ENCODE data around the gene KRTAP10-4.

DNA sequence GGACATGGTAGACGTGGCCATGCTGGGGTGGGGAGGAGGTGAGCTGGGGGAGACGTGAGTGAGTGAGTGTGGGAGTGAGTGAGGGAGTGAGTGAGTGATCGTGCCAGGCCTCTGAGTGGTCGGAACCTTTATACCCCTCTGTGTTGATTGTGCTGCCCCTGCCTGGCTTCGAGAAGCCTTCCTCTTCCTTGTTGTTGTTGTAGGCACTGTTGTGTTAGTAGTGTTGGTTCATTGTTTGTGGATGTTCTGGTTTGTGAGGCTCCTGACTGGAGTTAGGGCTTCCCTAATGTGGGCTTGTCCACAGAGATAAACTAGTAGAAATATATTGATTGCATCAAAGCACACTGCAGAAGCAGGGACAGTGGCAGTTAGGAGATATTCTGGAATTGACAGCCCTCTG, 14.8 kb upstream of the KRTAP10-4 start, which contains the start of gene KRTAP10-3:
- TF ChIP-seq, protein P1, sequence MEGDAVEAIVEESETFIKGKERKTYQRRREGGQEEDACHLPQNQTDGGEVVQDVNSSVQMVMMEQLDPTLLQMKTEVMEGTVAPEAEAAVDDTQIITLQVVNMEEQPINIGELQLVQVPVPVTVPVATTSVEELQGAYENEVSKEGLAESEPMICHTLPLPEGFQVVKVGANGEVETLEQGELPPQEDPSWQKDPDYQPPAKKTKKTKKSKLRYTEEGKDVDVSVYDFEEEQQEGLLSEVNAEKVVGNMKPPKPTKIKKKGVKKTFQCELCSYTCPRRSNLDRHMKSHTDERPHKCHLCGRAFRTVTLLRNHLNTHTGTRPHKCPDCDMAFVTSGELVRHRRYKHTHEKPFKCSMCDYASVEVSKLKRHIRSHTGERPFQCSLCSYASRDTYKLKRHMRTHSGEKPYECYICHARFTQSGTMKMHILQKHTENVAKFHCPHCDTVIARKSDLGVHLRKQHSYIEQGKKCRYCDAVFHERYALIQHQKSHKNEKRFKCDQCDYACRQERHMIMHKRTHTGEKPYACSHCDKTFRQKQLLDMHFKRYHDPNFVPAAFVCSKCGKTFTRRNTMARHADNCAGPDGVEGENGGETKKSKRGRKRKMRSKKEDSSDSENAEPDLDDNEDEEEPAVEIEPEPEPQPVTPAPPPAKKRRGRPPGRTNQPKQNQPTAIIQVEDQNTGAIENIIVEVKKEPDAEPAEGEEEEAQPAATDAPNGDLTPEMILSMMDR (IDR thresholded peaks at IDR 0.05) = no peak
- TF ChIP-seq POLR2A (IDR thresholded peaks at IDR 0.05) = no peak
